NCI-H1417 treated with DMSO at 0.1 percent for 48 hours (cell line): Measurements from ENCODE around the gene TOB1.
A peak's percentile ranks its signal among the peaks of the same experiment; 100 is the strongest.

Experiments used
- DNase-seq: peaks from one replicate; lab custom pipeline; 2025; lab: John Stamatoyannopoulos, UW

The TOB1 gene, protein sequence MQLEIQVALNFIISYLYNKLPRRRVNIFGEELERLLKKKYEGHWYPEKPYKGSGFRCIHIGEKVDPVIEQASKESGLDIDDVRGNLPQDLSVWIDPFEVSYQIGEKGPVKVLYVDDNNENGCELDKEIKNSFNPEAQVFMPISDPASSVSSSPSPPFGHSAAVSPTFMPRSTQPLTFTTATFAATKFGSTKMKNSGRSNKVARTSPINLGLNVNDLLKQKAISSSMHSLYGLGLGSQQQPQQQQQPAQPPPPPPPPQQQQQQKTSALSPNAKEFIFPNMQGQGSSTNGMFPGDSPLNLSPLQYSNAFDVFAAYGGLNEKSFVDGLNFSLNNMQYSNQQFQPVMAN

DNA sequence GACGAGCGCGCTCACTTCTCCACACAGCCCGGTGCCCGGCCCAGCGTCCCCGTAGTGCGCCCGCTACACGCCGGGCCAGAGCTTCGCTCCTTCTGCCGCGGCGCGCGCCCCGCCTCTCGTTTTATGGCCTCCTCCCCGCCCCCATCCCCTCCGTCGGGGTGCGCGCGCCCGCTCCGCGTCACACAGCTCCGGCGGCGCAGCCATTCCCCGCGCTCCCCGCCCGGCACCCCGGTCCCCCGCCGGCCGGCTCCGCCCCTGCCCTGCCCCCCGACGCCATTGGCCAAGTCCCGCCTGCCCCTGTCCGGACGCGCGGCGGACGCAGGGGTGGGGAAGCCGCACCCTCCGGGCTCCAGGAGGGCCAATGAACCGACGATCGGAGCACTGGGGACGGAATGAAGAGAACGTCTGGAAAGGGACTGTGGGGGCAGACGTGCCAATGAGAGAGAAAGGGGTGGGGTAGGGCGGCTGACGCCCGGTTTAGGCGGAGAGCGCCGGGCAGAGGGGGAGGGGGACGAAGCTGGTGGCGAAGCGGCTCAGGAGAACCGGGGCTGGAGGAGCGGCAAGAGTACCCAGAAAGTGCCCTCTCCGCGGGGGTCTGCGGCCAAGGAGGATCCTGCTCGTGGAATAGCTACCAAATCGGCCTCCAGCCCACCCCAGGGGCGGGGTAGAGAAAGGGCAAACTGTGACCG is at the start of gene TOB1:
Gene TOB1 (minus strand): TSS at position 94 of the 689 bp plus-strand sequence. CDS start 2,337 bp downstream, outside the sequence.
- DNase-seq, result peak; percentile 88

DNA sequence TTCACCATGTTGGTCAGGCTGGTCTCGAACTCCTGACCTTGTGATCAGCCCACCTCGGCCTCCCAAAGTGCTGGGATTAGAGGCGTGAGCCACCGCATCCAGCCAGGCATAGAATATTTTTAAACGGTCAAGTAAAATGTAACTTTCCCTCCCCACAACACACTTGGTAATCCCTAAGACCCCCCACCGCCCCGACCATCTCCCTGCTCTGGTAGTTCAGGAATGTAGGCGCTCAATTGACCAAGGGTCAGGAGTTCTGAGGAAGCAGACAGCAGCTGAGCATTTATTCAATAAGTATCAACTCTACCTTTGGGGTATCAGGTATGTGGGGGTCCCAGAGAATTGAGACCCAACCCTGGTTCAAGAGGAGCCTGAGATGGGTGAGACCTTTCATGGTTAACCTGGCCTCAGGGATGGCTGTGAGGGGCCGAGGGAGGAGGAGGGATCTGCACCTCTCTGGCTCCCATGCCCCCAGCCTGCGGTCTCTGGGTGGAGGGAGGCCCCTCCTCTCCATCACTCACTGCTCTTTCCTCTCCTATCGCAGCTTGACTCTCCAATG is 48.4 kb upstream of the TOB1 start:
- DNase-seq, result no peak

GRCh38 chr17:50913120-50913519 is 47.0 kb upstream of the TOB1 start:
- DNase-seq, result no peak

- no peak for DNase-seq
These were observed 45.7 kb upstream of the TOB1 start for GRCh38 chr17:50911890-50912289.

DNA sequence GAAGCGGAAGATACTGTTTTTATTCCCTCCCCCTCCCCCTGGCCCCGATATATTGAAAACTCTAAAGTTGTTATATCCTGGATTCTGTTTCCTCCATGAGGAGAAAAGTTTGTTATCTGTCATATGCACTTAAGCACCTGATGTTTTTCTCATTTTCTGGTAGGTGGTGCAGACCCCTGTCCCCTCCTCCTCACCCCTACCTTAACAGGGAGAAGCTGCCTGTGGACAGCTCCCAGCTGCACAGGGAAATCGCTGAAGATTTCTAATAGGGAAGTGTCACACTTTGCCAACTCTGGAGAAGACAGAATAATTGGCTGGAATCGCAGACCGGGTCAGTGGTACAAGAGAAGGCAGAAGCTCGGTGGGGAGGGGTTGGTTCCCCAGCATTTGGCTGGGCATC is 45.3 kb upstream of the TOB1 start:
- DNase-seq, result no peak

- no peak for DNase-seq
These were observed 43.8 kb upstream of the TOB1 start for GRCh38 chr17:50909765-50910605.

DNA sequence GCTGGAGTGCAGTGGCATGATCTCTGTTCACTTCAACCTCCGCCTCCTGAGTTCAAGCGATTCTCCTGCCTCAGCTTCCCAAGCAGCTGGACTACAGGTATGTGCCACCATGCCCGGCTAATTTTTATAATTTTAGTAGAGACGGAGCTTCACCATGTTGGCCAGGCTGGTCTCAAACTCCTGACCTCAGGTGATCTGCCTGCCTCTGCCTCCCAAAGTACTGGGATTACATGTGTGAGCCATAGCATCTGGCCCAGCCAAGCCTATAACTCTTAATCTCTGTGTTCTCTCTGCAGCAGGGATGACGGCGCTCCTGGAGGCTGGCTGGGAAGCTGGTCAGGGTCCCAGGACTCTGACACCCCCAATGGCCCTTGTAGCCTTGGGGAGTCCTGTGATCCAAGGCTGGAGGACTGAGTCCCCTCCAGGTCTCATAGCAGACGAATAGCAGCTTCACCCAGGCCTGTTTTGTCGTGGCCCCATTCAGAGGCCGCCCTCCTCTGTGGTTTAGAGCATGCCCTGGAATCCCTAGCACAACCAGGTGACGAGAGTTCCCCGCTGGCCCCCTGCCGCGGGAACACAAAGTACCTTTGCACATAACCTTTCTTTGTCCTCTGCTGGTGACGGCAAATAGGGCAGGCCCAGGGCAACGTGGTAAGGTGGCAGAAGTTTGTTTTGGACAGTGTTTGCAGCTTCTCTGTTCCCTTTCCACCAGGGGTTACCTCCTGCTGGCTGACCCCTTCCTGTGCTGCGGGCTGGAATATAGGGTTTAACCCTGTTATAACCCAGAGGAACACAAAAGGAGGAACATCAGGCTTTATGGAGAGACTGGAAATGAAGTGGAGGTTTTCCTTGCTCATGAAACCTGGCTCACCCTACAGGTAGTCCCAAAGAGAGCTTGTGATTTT is 43.0 kb upstream of the TOB1 start:
- no peak for DNase-seq

DNA sequence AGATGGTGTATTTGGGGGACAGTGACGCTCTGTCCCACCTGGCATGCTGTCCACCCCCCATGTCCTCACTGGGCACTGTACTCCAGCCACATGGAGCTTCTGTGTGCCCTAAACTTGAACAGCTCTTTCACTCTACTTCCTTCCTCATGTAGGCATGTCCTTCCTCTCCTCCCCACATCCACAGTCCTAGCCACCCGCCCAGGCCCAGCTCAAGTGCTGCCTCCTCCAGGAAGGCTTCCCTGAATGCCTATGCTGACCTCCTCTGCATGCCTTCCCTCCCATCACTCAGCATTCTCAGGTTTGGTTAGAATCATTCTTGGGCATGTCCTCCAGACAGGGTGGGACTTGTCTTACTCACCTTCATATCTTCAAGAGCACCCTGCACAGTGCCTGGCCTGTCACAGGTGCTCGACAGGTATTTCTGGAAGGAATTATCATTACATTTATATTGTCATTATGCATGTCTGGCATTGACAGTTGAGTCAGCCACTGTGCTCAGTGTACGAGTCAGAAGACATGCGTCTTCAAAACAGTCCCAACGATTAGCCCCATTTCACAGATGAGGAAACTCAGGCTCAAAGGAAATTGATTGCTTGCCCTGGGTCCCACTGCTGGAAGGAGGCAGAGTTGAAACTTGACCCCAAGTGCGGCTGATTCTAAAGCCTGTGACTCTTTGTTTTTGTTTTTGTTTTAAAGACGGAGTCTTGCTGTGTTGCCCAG is 42.1 kb upstream of the TOB1 start:
- DNase-seq, result no peak

GRCh38 chr17:50906443-50906842 is 40.3 kb upstream of the TOB1 start:
- no peak for DNase-seq

DNA sequence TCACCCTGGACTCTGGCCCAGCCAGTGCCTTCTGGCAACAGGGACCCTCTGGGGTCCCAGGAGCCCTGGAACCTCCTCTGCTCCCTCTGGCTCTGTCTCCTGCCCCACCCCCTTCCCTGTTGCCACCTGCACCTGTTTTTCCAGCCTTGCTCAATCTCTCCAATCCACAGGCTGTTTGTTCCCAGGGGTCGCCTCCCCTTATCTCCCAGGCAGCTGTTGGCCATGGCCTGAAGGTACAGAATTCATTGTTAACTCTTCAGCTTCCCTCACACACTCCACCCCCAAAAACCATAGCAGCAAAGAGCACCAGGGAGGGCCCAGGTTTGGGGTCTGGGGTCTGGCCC is 39.3 kb upstream of the TOB1 start:
- DNase-seq, result peak; percentile 35

GRCh38 chr17:50904518-50905459 is 38.6 kb upstream of the TOB1 start:
- DNase-seq, result no peak

- no peak for DNase-seq
These were observed 37.7 kb upstream of the TOB1 start for GRCh38 chr17:50903604-50904517.

- no peak for DNase-seq
These were observed 36.5 kb upstream of the TOB1 start for GRCh38 chr17:50902372-50903353.

- DNase-seq, result no peak
These were observed 34.3 kb upstream of the TOB1 start for GRCh38 chr17:50900383-50900892.

- DNase-seq, result no peak
These were observed 33.6 kb upstream of the TOB1 start for GRCh38 chr17:50899559-50900319.

GRCh38 chr17:50899005-50899460 is 32.9 kb upstream of the TOB1 start:
- DNase-seq, result no peak
